MM.1S (cell line): ENCODE data around the gene RFX2.

ENCODE experiments used
- DNase-seq: peaks from one replicate; pipeline ENCODE4 v3.0.0-alpha.2; 2015
- H2AFZ ChIP-seq: fragments of 300-600 bp; sonication (generic); 2 replicates; pipeline ENCODE4 v1.6.0; 2016; ENCODE audit warnings: antibody characterized with exemption, low read length
- H3F3A ChIP-seq: fragments of 300-600 bp; sonication (generic); 2 replicates; pipeline ENCODE4 v1.6.1; 2016; ENCODE audit warnings: mild to moderate bottlenecking, antibody characterized with exemption, low read length, moderate library complexity, mixed read lengths; ENCODE audit not compliant: insufficient read depth
- H3K27ac ChIP-seq: fragments of 300-600 bp; sonication (generic); 2 replicates; pipeline ENCODE4 v1.5.1; 2016; ENCODE audit warnings: mild to moderate bottlenecking, low read length
- H3K27me3 ChIP-seq: fragments of 300-600 bp; sonication (generic); replicated peaks from 2 replicates; pipeline ENCODE4 v1.6.0; 2016; ENCODE audit warnings: low read length; ENCODE audit not compliant: insufficient read depth
- H3K36me3 ChIP-seq: fragments of 300-600 bp; sonication (generic); replicated peaks from 2 replicates; pipeline ENCODE4 v1.6.1; 2016; ENCODE audit warnings: mild to moderate bottlenecking, low read length, mixed read lengths; ENCODE audit not compliant: insufficient read depth
- H3K4me1 ChIP-seq: fragments of 300-600 bp; sonication (generic); 2 replicates; pipeline ENCODE4 v1.6.1; 2016; ENCODE audit warnings: low read length, mixed read lengths
- H3K4me2 ChIP-seq: fragments of 300-600 bp; sonication (generic); 2 replicates; pipeline ENCODE4 v1.6.0; 2016; ENCODE audit warnings: low read depth, low read length
- H3K4me3 ChIP-seq: fragments of 300-600 bp; sonication (generic); 2 replicates; pipeline ENCODE4 v1.5.1; 2016; ENCODE audit warnings: low read length, mixed read lengths
- H3K79me2 ChIP-seq: fragments of 300-600 bp; sonication (generic); 2 replicates; pipeline ENCODE4 v1.6.1; 2016; ENCODE audit warnings: mixed run types, low read length, mixed read lengths
- H3K9ac ChIP-seq: fragments of 300-600 bp; sonication (generic); 2 replicates; pipeline ENCODE4 v1.6.1; 2016; ENCODE audit warnings: low read length, mixed read lengths
- H3K9me2 ChIP-seq: fragments of 300-600 bp; sonication (generic); replicated peaks from 2 replicates; pipeline ENCODE4 v1.6.1; 2016; ENCODE audit warnings: mild to moderate bottlenecking, low read length, mixed read lengths; ENCODE audit not compliant: insufficient read depth
- H3K9me3 ChIP-seq: fragments of 300-600 bp; sonication (generic); replicated peaks from 2 replicates; pipeline ENCODE4 v1.6.1; 2016; ENCODE audit warnings: mild to moderate bottlenecking, low read length, mixed read lengths; ENCODE audit not compliant: insufficient read depth
- H4K20me1 ChIP-seq: fragments of 300-600 bp; sonication (generic); 2 replicates; pipeline ENCODE4 v1.6.1; 2016; ENCODE audit warnings: mild to moderate bottlenecking, low read length, moderate library complexity, mixed read lengths; ENCODE audit not compliant: insufficient read depth
- CTCF ChIP-seq: fragments of 300-600 bp; sonication (generic); IDR thresholded peaks from 2 replicates; pipeline ENCODE4 v1.5.1; 2016; ENCODE audit warnings: antibody characterized with exemption, low read length, mixed read lengths
- EZH2 ChIP-seq: fragments of 300-600 bp; sonication (generic); optimal IDR thresholded peaks from 2 replicates; pipeline ENCODE3; 2017; ENCODE audit warnings: low read depth, mild to moderate bottlenecking, antibody characterized with exemption, low read length, mixed read lengths
- EZH2phosphoT487 ChIP-seq: fragments of 300-600 bp; sonication (generic); IDR thresholded peaks from 2 replicates; pipeline ENCODE4 v1.6.1; 2018; ENCODE audit warnings: antibody characterized with exemption, low read length

Gene RFX2

GRCh38 chr19:5950741-5951140 lies 159.6 kb downstream of the RFX2 start:
- Histone ChIP-seq H3K27me3 (no peaks in the 10 kb centered on the region), H3F3A (peaks cover 28% of the 10 kb centered on the region), H3K36me3 (peaks cover 4% of the 10 kb centered on the region; the same call in 1 of the 2 replicates)

GRCh38 chr19:5949792-5950305 lies 160.5 kb downstream of the RFX2 start:
- DNase-seq: peak; percentile 92
- Histone ChIP-seq H3K9ac (peak overlapping the region; percentile 55), H3K9me2 (no peaks in the 10 kb centered on the region), H3K27me3 (no peaks in the 10 kb centered on the region), H3K9me3 (no peaks in the 10 kb centered on the region), H2AFZ (0 out of 2 replicates have a peak overlapping the region, but pooled peaks have one; percentile 6), H4K20me1 (no peaks in the 10 kb centered on the region; the same call in 1 of the 2 replicates), H3K27ac (peak overlapping the region; percentile 87), H3F3A (peaks cover 28% of the 10 kb centered on the region), H3K79me2 (peaks cover 90% of the 10 kb centered on the region), H3K4me1 (peaks cover 55% of the 10 kb centered on the region), H3K4me2 (peak overlapping the region; percentile 82), H3K4me3 (peak overlapping the region; percentile 35), H3K36me3 (peaks cover 4% of the 10 kb centered on the region; the same call in 1 of the 2 replicates)
- no peak for TF ChIP-seq EZH2phosphoT487

More at GRCh38 chr19:5950741-5951140, 159.6 kb downstream of the RFX2 start:
- peaks cover 90% of the 10 kb centered on the region for H3K79me2 ChIP-seq
- H3K4me2 ChIP-seq: peak overlapping the region; percentile 82
- TF ChIP-seq EZH2phosphoT487 (no peak), EZH2 (no peak), CTCF (no peak)
- no peaks in the 10 kb centered on the region; the same call in 1 of the 2 replicates for H4K20me1 ChIP-seq
- no peak overlapping the region for H2AFZ ChIP-seq
- H3K9me3 ChIP-seq: no peaks in the 10 kb centered on the region
- H3K27ac ChIP-seq: peak overlapping the region; percentile 87
- peak overlapping the region; percentile 35; the same call in 1 of the 2 replicates for H3K4me3 ChIP-seq
- H3K9ac ChIP-seq: peak overlapping the region; percentile 55
- DNase-seq: no peak
- no peaks in the 10 kb centered on the region for H3K9me2 ChIP-seq
- peaks cover 55% of the 10 kb centered on the region for H3K4me1 ChIP-seq

GRCh38 chr19:5948752-5949564 lies 161.3 kb downstream of the RFX2 start:
- Histone ChIP-seq H3K9me2 (no peaks in the 10 kb centered on the region), H3K9ac (peak overlapping the region; percentile 55), H3K27ac (peak overlapping the region; percentile 87), H3K27me3 (no peaks in the 10 kb centered on the region), H3K79me2 (peaks cover 90% of the 10 kb centered on the region), H3F3A (peaks cover 28% of the 10 kb centered on the region), H3K4me3 (peak overlapping the region; percentile 9; the same call in 1 of the 2 replicates), H2AFZ (no peak overlapping the region), H3K36me3 (peaks cover 4% of the 10 kb centered on the region; the same call in 1 of the 2 replicates), H3K4me2 (peak overlapping the region; percentile 82), H3K9me3 (no peaks in the 10 kb centered on the region), H3K4me1 (peaks cover 53% of the 10 kb centered on the region), H4K20me1 (no peaks in the 10 kb centered on the region)
- no peak for DNase-seq
- TF ChIP-seq EZH2phosphoT487 (no peak), CTCF (no peak), EZH2 (no peak)
